Measurements from ENCODE around the gene FPR2.

DNA sequence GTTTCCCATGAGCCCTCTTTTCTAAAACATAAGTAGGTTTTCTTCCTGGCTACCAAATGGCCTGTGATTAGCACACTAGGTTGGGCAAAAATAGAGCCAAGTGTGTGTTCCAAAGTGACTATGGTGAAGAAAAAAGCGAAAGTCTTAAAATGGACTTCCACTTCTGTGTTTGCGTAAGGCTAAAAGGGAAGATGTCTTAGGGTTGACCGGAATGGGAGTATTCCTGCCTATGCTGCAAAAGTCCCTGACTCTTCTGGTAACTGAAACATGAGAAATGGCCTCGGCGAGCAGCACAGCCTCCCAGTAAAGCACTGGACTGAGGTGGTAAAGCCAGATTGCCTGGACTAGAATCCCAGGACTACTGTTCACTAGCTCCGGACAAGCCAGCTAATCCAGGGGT lies 6.9 kb upstream of the FPR2 start:
- TF ChIP-seq STAT3 (IDR thresholded peaks at IDR 0.05; ENCODE audit: low read depth, low read length) (no peak), RBBP5 (conservative IDR thresholded peaks at IDR 0.05) (no peak), TBL1XR1 (IDR thresholded peaks at IDR 0.05; ENCODE audit: low read depth, low read length) (no peak), SP1 (IDR thresholded peaks at IDR 0.05; ENCODE audit: low read depth, low read length) (no peak), FOXM1 (IDR thresholded peaks at IDR 0.05; ENCODE audit: low read depth, low read length) (no peak), EGR1 (IDR thresholded peaks at IDR 0.05; ENCODE audit: borderline replicate concordance in 1 of 2, low read depth in 2 of 2, low read length in 2 of 2) (no peak), EP300 (IDR thresholded peaks at IDR 0.05; ENCODE audit: borderline replicate concordance in 1 of 2, control insufficient read depth in 1 of 2, low read depth in 2 of 2, low read length in 2 of 2) (no peak), ETV6 (conservative IDR thresholded peaks at IDR 0.05 in 1 of 2, IDR thresholded peaks at IDR 0.05 in 1 of 2; ENCODE audit: borderline replicate concordance in 1 of 2, low read depth in 1 of 2) (no peak), SMC3 (IDR thresholded peaks at IDR 0.05; ENCODE audit: borderline replicate concordance, low read length) (no peak), TARDBP (IDR thresholded peaks at IDR 0.05; ENCODE audit: borderline replicate concordance) (no peak), SIX5 (IDR thresholded peaks at IDR 0.05; ENCODE audit: low read depth, low read length, severe bottlenecking) (no peak), POLR2A (IDR thresholded peaks at IDR 0.05; ENCODE audit: low read depth, low read length) (no peak), CREM (IDR thresholded peaks at IDR 0.05; ENCODE audit: low read depth) (no peak), PML (IDR thresholded peaks at IDR 0.05; ENCODE audit: low read length) (no peak)

Measured in GM12878 (cell line).